Gastroesophageal sphincter (tissue), 4 donors: ENCODE measurements around the gene PXDN. TPM values are rescaled to one million over a fixed set of nuclear protein-coding genes. Genes with fewer than 3 reads are reported as not detected.

ENCODE experiments used
- ATAC-seq: fragments of 150-250 bp; one replicate; pipeline ENCODE4 v1.9.1; 2016; ENCODE audit warnings: mild to moderate bottlenecking, moderate library complexity
- H3K27ac ChIP-seq, 4 donors: fragments of 200-600 bp; sonication (generic) in 3 of 4; 1 replicate in 3 of 4; 2 replicates in 1 of 4; pipeline ENCODE4 v1.5.1; 2016 to 2019
- H3K27me3 ChIP-seq: fragments of 200-600 bp; sonication (generic); one replicate; pipeline ENCODE4 v1.5.1; 2019
- H3K36me3 ChIP-seq, 2 donors: fragments of 200-600 bp; sonication (generic); one replicate each; pipeline ENCODE4 v1.5.1; 2019; ENCODE audit warnings: control low read depth in 1 of 2
- H3K4me1 ChIP-seq, 3 donors: fragments of 200-600 bp; sonication (generic); 1 replicate in 2 of 3; 2 replicates in 1 of 3; pipeline ENCODE4 v1.5.1; 2016 to 2019; ENCODE audit warnings: control low read depth in 2 of 3
- H3K4me3 ChIP-seq, 2 donors: fragments of 200-600 bp; sonication (generic); one replicate each; pipeline ENCODE4 v1.5.1; 2019; ENCODE audit warnings: mild to moderate bottlenecking in 1 of 2, moderate library complexity in 1 of 2
- H3K9me3 ChIP-seq, 3 donors: fragments of 200-600 bp; sonication (generic); one replicate each; pipeline ENCODE4 v1.5.1; 2017 to 2019; ENCODE audit warnings: control low read depth in 2 of 3
- EP300 ChIP-seq: sonication (generic); formaldehyde crosslinking; IDR thresholded peaks from one replicate; pipeline ENCODE4 v1.6.1; 2017; ENCODE audit warnings: antibody characterized with exemption, mild to moderate bottlenecking
- POLR2A ChIP-seq, 2 donors: fragments of 450-650 bp; IDR thresholded peaks; one replicate each; pipeline ENCODE4 v1.6.1; 2017; ENCODE audit warnings: antibody characterized with exemption in 2 of 2, mild to moderate bottlenecking in 2 of 2, moderate library complexity in 1 of 2
- POLR2AphosphoS5 ChIP-seq: sonication (generic); formaldehyde crosslinking; IDR thresholded peaks from one replicate; pipeline ENCODE4 v1.6.1; 2017; ENCODE audit warnings: antibody characterized with exemption
- WGBS, 2 donors: methylation state at CpG; one replicate each; pipeline ENCODE4 v1.1.5; 2018; ENCODE audit warnings: low coverage in 1 of 2; 5-methylcytosine and 5-hydroxymethylcytosine counted together
- total RNA-seq, 4 donors: library from RNA; depleted of rRNA; stranded (reverse); fragments of >200 nt; gene quantifications; one replicate each; pipeline ENCODE4 v1.1.0, GENCODE V29; 2016
- TF ChIP-seq, protein P1 (sequence below), 4 experiments: fragments of 200-600 bp in 2 of 4; fragments of 450-650 bp in 2 of 4; sonication (generic) in 1 of 4; IDR thresholded peaks; one replicate each; pipeline ENCODE4 v1.5.1; 2017 to 2019; ENCODE audit warnings: antibody characterized with exemption in 4 of 4, mild to moderate bottlenecking in 2 of 4, moderate library complexity in 2 of 4

PXDN gene
- total RNA-seq, 4 donors from 2014 or later: 19.9 to 95.9 (median 60.9) TPM

DNA sequence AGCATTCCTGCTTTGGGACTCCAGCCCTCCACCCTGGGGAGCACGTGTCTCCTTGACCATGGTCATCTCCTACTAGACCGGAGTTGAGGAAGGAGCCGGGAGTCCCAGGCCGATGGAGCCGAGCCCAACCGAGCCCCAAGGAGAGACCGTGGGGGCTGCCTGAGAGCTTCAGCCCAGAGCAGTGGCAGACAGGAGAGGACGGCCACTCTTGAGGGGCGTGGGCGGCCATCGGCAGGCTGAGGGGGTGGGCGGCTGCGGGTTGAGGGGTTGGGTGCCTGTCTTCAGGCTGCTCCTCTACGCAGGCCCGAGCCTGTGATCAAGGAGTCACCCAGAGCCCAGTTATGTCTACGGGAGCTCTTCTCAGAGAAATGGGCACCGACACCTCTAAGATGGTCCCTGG is 158.7 kb downstream of the PXDN start:
- Histone ChIP-seq H3K27me3 (peaks cover 32% of the 10 kb centered on the region), H3K27ac (no peak overlapping the region), H3K4me1 (no peaks in the 10 kb centered on the region), H3K36me3 (no peaks in the 10 kb centered on the region), H3K9me3 (no peaks in the 10 kb centered on the region), H3K4me3 (no peak overlapping the region)
- 83 to 86% methylated on average over 1 to 2 of the region's 17 CpGs for WGBS, 2 donors
- ATAC-seq: no peak
- TF ChIP-seq EP300 (no peak), POLR2A (IDR thresholded peaks at IDR 0.05) (no peak), POLR2AphosphoS5 (no peak)
- TF ChIP-seq, protein P1, sequence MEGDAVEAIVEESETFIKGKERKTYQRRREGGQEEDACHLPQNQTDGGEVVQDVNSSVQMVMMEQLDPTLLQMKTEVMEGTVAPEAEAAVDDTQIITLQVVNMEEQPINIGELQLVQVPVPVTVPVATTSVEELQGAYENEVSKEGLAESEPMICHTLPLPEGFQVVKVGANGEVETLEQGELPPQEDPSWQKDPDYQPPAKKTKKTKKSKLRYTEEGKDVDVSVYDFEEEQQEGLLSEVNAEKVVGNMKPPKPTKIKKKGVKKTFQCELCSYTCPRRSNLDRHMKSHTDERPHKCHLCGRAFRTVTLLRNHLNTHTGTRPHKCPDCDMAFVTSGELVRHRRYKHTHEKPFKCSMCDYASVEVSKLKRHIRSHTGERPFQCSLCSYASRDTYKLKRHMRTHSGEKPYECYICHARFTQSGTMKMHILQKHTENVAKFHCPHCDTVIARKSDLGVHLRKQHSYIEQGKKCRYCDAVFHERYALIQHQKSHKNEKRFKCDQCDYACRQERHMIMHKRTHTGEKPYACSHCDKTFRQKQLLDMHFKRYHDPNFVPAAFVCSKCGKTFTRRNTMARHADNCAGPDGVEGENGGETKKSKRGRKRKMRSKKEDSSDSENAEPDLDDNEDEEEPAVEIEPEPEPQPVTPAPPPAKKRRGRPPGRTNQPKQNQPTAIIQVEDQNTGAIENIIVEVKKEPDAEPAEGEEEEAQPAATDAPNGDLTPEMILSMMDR (IDR thresholded peaks at IDR 0.05): no peak

- H3K4me1 ChIP-seq: no peaks in the 10 kb centered on the region
- peaks cover 32% of the 10 kb centered on the region for H3K27me3 ChIP-seq
- WGBS, 2 donors: 87 to 90% methylated on average over 6 to 9 of the region's 18 CpGs
- H3K36me3 ChIP-seq: no peaks in the 10 kb centered on the region
- no peak overlapping the region for H3K4me3 ChIP-seq
- H3K27ac ChIP-seq: no peak overlapping the region
- no peaks in the 10 kb centered on the region for H3K9me3 ChIP-seq
- no peak for ATAC-seq
- TF ChIP-seq, protein P1 (IDR thresholded peaks at IDR 0.05): no peak
- no peak for TF ChIP-seq EP300
- no peak for TF ChIP-seq POLR2A (IDR thresholded peaks at IDR 0.05)
- TF ChIP-seq POLR2AphosphoS5: no peak
Measured at GRCh38 chr2:1584691-1585485, 159.4 kb downstream of the PXDN start.

- Histone ChIP-seq H3K4me3 (no peak overlapping the region), H3K27me3 (peaks cover 28% of the 10 kb centered on the region), H3K4me1 (no peaks in the 10 kb centered on the region), H3K9me3 (no peaks in the 10 kb centered on the region), H3K27ac (no peak overlapping the region), H3K36me3 (no peaks in the 10 kb centered on the region)
- 83 to 96% methylated on average over 3 to 14 of the region's 21 CpGs for WGBS, 2 donors
- ATAC-seq: no peak
- TF ChIP-seq POLR2A (IDR thresholded peaks at IDR 0.05) (no peak), EP300 (no peak), POLR2AphosphoS5 (no peak)
- TF ChIP-seq, protein P1 (IDR thresholded peaks at IDR 0.05): no peak
Measured at GRCh38 chr2:1584051-1584531, 160.2 kb downstream of the PXDN start.

- no peak for ATAC-seq
- no peaks in the 10 kb centered on the region for H3K4me1 ChIP-seq
- H3K9me3 ChIP-seq: no peaks in the 10 kb centered on the region
- H3K36me3 ChIP-seq: no peaks in the 10 kb centered on the region
- TF ChIP-seq, protein P1 (IDR thresholded peaks at IDR 0.05): no peak
- TF ChIP-seq POLR2AphosphoS5: no peak
- TF ChIP-seq EP300: no peak
- TF ChIP-seq POLR2A (IDR thresholded peaks at IDR 0.05): no peak
- peaks cover 17% of the 10 kb centered on the region for H3K27me3 ChIP-seq
- H3K27ac ChIP-seq: no peak overlapping the region
- no peak overlapping the region for H3K4me3 ChIP-seq
- 90 to 96% methylated on average over 9 to 20 of the region's 22 CpGs for WGBS, 2 donors
Measured at GRCh38 chr2:1582891-1583341, 161.4 kb downstream of the PXDN start.
